ENCODE results near the gene STOML1. TPM values are rescaled to one million over a fixed set of nuclear protein-coding genes. Genes with fewer than 3 reads are reported as not detected.

Gene STOML1
- polyA plus RNA-seq, 1 donor from 2014 or later = 49.5 TPM

DNA sequence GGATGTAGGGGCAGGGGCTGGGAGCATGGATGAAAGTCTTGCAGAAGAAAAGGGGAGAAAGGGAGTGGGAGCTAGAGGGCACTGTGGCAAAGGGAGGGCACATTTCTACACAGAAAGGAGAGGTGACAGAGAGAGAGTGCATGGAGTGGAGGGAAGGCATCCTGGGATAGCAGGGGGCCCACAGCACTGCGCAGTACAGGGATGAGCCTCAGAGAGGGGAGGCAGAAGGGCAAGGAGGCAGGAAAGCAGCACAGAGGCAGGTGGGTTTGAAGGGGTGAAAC, 5.4 kb downstream of the STOML1 start:
- Histone ChIP-seq H3K4me2 (ENCODE audit: low read length) (no peak overlapping the region), H3K9me2 (ENCODE audit: insufficient read depth, low read length) (no peaks in the 10 kb centered on the region), H3K36me3 (ENCODE audit: insufficient read depth, low read length) (no peaks in the 10 kb centered on the region), H4K20me1 (ENCODE audit: insufficient read depth) (no peaks in the 10 kb centered on the region), H3K9me3 (ENCODE audit: low read length) (no peaks in the 10 kb centered on the region), H3K27ac (ENCODE audit: low read length) (no peak overlapping the region), H3K27me3 (ENCODE audit: insufficient read depth, low read depth, low read length) (no peaks in the 10 kb centered on the region), H3F3A (ENCODE audit: insufficient read depth, low read length, poor library complexity, severe bottlenecking) (no peaks in the 10 kb centered on the region), H3K9ac (ENCODE audit: low read length) (no peak overlapping the region), H3K4me3 (ENCODE audit: low read length) (no peak overlapping the region), H2AFZ (ENCODE audit: low read depth, low read length) (no peak overlapping the region), H3K79me2 (replicated peaks; ENCODE audit: insufficient read depth, low read length) (no peaks in the 10 kb centered on the region)
- TF ChIP-seq RAD21 (conservative IDR thresholded peaks at IDR 0.05) (no peak), EP300 (conservative IDR thresholded peaks at IDR 0.05; ENCODE audit: poor library complexity, severe bottlenecking) (no peak)

DNA sequence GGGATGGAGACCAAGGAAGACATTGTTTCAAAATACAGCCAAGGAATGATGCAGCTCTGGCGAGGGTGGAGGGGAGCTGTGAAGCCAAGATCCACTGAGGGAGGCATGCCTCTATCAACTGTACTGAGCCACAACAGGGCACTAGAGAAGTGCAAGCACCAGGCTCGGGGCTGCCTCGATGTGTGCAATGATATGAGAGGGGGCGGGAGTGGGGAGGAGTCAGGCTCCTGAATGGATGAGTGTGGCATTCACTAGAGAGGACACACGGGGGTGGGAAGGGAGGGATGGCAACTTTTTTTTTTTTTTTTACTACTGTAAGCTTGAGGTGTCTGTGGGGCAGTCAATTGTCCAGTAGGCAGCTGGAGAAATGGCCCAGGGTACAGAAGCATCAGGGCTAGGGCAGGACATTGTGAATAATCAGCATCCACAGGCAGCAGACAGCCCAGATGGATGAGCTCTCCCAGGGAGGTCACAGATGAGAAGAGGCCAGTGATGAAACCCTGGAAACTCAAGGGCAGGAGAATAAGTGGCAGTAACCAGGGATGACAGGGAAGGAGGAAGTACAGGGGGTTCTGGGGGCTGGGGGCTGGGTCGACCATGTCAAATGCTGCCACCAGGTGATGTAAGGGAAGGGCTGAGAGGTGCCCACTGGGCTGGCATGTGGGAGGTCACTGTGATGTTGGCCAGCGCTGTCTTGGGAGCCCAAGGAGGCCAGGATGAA, 5.9 kb downstream of the STOML1 start:
- Histone ChIP-seq H4K20me1 (ENCODE audit: insufficient read depth) (no peaks in the 10 kb centered on the region), H3K27me3 (ENCODE audit: insufficient read depth, low read depth, low read length) (no peaks in the 10 kb centered on the region), H3K9me3 (ENCODE audit: low read length) (no peaks in the 10 kb centered on the region), H3F3A (ENCODE audit: insufficient read depth, low read length, poor library complexity, severe bottlenecking) (no peaks in the 10 kb centered on the region), H2AFZ (ENCODE audit: low read depth, low read length) (no peak overlapping the region), H3K9ac (ENCODE audit: low read length) (no peak overlapping the region), H3K79me2 (replicated peaks; ENCODE audit: insufficient read depth, low read length) (no peaks in the 10 kb centered on the region), H3K9me2 (ENCODE audit: insufficient read depth, low read length) (no peaks in the 10 kb centered on the region), H3K36me3 (ENCODE audit: insufficient read depth, low read length) (no peaks in the 10 kb centered on the region), H3K4me2 (ENCODE audit: low read length) (no peak overlapping the region), H3K27ac (ENCODE audit: low read length) (no peak overlapping the region), H3K4me3 (ENCODE audit: low read length) (no peak overlapping the region)
- TF ChIP-seq EP300 (conservative IDR thresholded peaks at IDR 0.05; ENCODE audit: poor library complexity, severe bottlenecking) = no peak
- TF ChIP-seq RAD21 (conservative IDR thresholded peaks at IDR 0.05) = no peak
- TF ChIP-seq, protein P1, sequence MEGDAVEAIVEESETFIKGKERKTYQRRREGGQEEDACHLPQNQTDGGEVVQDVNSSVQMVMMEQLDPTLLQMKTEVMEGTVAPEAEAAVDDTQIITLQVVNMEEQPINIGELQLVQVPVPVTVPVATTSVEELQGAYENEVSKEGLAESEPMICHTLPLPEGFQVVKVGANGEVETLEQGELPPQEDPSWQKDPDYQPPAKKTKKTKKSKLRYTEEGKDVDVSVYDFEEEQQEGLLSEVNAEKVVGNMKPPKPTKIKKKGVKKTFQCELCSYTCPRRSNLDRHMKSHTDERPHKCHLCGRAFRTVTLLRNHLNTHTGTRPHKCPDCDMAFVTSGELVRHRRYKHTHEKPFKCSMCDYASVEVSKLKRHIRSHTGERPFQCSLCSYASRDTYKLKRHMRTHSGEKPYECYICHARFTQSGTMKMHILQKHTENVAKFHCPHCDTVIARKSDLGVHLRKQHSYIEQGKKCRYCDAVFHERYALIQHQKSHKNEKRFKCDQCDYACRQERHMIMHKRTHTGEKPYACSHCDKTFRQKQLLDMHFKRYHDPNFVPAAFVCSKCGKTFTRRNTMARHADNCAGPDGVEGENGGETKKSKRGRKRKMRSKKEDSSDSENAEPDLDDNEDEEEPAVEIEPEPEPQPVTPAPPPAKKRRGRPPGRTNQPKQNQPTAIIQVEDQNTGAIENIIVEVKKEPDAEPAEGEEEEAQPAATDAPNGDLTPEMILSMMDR (IDR thresholded peaks at IDR 0.05; ENCODE audit: poor library complexity, severe bottlenecking) = no peak
- TF ChIP-seq MXI1 (conservative IDR thresholded peaks at IDR 0.05; ENCODE audit: poor library complexity, severe bottlenecking) = no peak
- TF ChIP-seq, protein P2, sequence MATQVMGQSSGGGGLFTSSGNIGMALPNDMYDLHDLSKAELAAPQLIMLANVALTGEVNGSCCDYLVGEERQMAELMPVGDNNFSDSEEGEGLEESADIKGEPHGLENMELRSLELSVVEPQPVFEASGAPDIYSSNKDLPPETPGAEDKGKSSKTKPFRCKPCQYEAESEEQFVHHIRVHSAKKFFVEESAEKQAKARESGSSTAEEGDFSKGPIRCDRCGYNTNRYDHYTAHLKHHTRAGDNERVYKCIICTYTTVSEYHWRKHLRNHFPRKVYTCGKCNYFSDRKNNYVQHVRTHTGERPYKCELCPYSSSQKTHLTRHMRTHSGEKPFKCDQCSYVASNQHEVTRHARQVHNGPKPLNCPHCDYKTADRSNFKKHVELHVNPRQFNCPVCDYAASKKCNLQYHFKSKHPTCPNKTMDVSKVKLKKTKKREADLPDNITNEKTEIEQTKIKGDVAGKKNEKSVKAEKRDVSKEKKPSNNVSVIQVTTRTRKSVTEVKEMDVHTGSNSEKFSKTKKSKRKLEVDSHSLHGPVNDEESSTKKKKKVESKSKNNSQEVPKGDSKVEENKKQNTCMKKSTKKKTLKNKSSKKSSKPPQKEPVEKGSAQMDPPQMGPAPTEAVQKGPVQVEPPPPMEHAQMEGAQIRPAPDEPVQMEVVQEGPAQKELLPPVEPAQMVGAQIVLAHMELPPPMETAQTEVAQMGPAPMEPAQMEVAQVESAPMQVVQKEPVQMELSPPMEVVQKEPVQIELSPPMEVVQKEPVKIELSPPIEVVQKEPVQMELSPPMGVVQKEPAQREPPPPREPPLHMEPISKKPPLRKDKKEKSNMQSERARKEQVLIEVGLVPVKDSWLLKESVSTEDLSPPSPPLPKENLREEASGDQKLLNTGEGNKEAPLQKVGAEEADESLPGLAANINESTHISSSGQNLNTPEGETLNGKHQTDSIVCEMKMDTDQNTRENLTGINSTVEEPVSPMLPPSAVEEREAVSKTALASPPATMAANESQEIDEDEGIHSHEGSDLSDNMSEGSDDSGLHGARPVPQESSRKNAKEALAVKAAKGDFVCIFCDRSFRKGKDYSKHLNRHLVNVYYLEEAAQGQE (IDR thresholded peaks at IDR 0.05; ENCODE audit: borderline replicate concordance) = no peak
- TF ChIP-seq EZH2 (IDR thresholded peaks at IDR 0.05; ENCODE audit: borderline replicate concordance, insufficient read depth, low read length, poor library complexity, severe bottlenecking) = no peak
- no peak for TF ChIP-seq POLR2AphosphoS5 (IDR thresholded peaks at IDR 0.05)
- TF ChIP-seq SMC3 (conservative IDR thresholded peaks at IDR 0.05; ENCODE audit: poor library complexity) = no peak
- no peak for TF ChIP-seq TAF1 (IDR thresholded peaks at IDR 0.05; ENCODE audit: low read depth)

Data from neural cell (in vitro differentiated cells).